ENCODE data around the gene SLC2A13.

DNA sequence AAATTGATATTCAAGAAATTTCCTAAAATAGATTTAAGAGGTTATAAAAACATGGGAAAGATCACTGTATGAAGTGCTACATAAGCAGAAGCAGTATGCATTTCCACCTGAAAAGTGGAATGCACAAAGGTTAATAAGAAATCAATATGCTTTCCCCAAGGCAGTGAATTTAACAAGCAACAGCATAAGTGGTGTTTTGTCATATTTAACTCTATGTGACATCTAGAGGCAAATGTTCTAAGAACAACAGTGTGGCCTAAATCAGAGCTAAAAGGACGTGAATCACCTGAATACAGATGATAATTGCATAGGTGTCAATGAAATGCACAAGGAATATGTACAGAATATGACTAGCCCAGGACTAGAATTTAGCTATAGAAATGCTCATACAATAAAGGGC lies 49.5 kb downstream of the SLC2A13 start:
- TF ChIP-seq, protein P1, sequence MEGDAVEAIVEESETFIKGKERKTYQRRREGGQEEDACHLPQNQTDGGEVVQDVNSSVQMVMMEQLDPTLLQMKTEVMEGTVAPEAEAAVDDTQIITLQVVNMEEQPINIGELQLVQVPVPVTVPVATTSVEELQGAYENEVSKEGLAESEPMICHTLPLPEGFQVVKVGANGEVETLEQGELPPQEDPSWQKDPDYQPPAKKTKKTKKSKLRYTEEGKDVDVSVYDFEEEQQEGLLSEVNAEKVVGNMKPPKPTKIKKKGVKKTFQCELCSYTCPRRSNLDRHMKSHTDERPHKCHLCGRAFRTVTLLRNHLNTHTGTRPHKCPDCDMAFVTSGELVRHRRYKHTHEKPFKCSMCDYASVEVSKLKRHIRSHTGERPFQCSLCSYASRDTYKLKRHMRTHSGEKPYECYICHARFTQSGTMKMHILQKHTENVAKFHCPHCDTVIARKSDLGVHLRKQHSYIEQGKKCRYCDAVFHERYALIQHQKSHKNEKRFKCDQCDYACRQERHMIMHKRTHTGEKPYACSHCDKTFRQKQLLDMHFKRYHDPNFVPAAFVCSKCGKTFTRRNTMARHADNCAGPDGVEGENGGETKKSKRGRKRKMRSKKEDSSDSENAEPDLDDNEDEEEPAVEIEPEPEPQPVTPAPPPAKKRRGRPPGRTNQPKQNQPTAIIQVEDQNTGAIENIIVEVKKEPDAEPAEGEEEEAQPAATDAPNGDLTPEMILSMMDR (IDR thresholded peaks at IDR 0.05 in 4 of 5, conservative IDR thresholded peaks at IDR 0.05 in 1 of 5) = no peak
- TF ChIP-seq POLR2A (IDR thresholded peaks at IDR 0.05) = no peak
